Heart right ventricle (tissue), 16 donors: ENCODE results near the gene HDAC9. TPM values are rescaled to one million over a fixed set of nuclear protein-coding genes. Genes with fewer than 3 reads are reported as not detected.

Source experiments
- ATAC-seq, 8 donors: fragments of 200-7000 bp; cut with Tn5 transposase; one replicate each; pipeline ENCODE4 v1.9.1; 2020; ENCODE audit warnings: mild to moderate bottlenecking in 8 of 8, moderate library complexity in 8 of 8, moderate number of reproducible peaks in 1 of 8
- DNase-seq, 2 donors: peaks; one replicate each; pipeline ENCODE4 v3.0.0-alpha.2; 2020
- H3K27ac ChIP-seq, 10 donors: fragments of 200-600 bp; sonication (generic) in 2 of 10; one replicate each; pipeline versions ENCODE4 v1.5.0 to v1.8.0; 2020 to 2022; ENCODE audit warnings: mild to moderate bottlenecking in 3 of 10
- H3K27me3 ChIP-seq, 7 donors: fragments of 200-600 bp; one replicate each; pipeline ENCODE4 v1.8.0; 2021 to 2022; ENCODE audit warnings: mild to moderate bottlenecking in 2 of 7
- H3K36me3 ChIP-seq, 9 donors: fragments of 200-600 bp; sonication (generic) in 1 of 9; one replicate each; pipeline versions ENCODE4 v1.5.0 to v1.8.0; 2020 to 2022; ENCODE audit warnings: mild to moderate bottlenecking in 2 of 9
- H3K4me1 ChIP-seq, 9 donors: fragments of 200-600 bp; sonication (generic) in 1 of 9; one replicate each; pipeline versions ENCODE4 v1.5.0 to v1.8.0; 2020 to 2022; ENCODE audit warnings: mild to moderate bottlenecking in 4 of 9
- H3K4me3 ChIP-seq, 10 donors: fragments of 200-600 bp; sonication (generic) in 2 of 10; one replicate each; pipeline versions ENCODE4 v1.5.0 to v1.8.0; 2020 to 2022; ENCODE audit warnings: mild to moderate bottlenecking in 7 of 10, moderate library complexity in 2 of 10
- H3K9me3 ChIP-seq, 11 donors: fragments of 200-600 bp in 10 of 11; sonication (generic) in 2 of 11; one replicate each; pipeline versions ENCODE4 v1.5.0 to v1.8.0; 2013 to 2022; ENCODE audit warnings: mild to moderate bottlenecking in 2 of 11, control low read depth in 1 of 11, moderate library complexity in 1 of 11
- CTCF ChIP-seq, 9 donors: fragments of 200-600 bp; sonication (generic) in 2 of 9; IDR thresholded peaks; one replicate each; pipeline versions ENCODE4 v1.5.0 to v1.8.0; 2021 to 2022; ENCODE audit warnings: antibody characterized with exemption in 9 of 9, mild to moderate bottlenecking in 5 of 9, moderate library complexity in 1 of 9
- WGBS, 2 donors: extraction: QIAGEN DNeasy Blood & Tissue Kit; methylation state at CpG; one replicate each; pipeline ENCODE4 v1.1.7; 2013; ENCODE audit warnings: inconsistent platforms in 1 of 2; 5-methylcytosine and 5-hydroxymethylcytosine counted together
- intact Hi-C, 10 donors: fragments of 100-400 bp; cut with DNase I; formaldehyde crosslinking; loops; one replicate each; pipeline versions ENCODE4 v1.11.1 to v1.14.2; 2022
- polyA plus RNA-seq, 2 donors: library from polyadenylated mRNA; stranded (reverse); fragments of 200-250 nt; gene quantifications; one replicate each; pipeline ENCODE4 v1.2.3, GENCODE V29; 2013
- total RNA-seq, 10 donors: library from RNA; stranded (reverse); fragmentation: NEBNext Ultra II Directional in 3 of 10; extraction: Animal tissue kit (Norgen Biotek cat#: 25700) in 3 of 10; gene quantifications; one replicate each; pipeline versions ENCODE4 v1.2.1 to v1.2.4, GENCODE V29; 2021 to 2023
- donor health status: Arrhythmogenic right ventricular cardiomyopathy.
- donor health status: ischemic (EF 13 %, LVEDD 7.1; RV severe dilation, severe dysfunction).
- donor health status: healthy with polysubstance abuse.
- donor health status: DM: no; HTN: yes; CAD: no.
- donor health status: DM: no; HTN: no; CAD: no.
- donor health status: ischemic (EF 25% LVEDD 6.9; RV normal size, moderate dysfunction).
- donor health status: ischemic (EF 25% LVEDD 5.7; RV mildly dilated, moderate dysfunction).
- donor health status: healthy.
- donor health status: DM: yes; HTN: yes; CAD: no.
- donor health status: Ischemic cardiomyopathy.
- donor health status: ischemic (EF 35%, LVEDD 5.7; RV mildly dilated, moderate dysfunction).
- donor health status: nonischemic (EF 11% LVEDD 7.7; RV severe dilation, severe dysfunction).
- donor health status: DM: yes; HTN: yes; CAD: no.
- donor health status: PGD.
- donor health status: ischemic (EF 29% LVEDD 5.4; RV normal size, mild dysfunction).
- donor health status: nonischemic (EF 23%, LVEDD 6.1; RV moderate dilation, normal function).

The HDAC9 gene
- total and polyA plus RNA-seq, 12 donors = 1.9 to 66.1 (median 38.6) TPM

- ATAC-seq (no peak), DNase-seq (no peak)
- intact Hi-C loops = no loop called here
- no peaks in the 10 kb centered on the region for H3K27me3 ChIP-seq
- no peaks in the 10 kb centered on the region for H3K36me3 ChIP-seq
- no peak overlapping the region for H3K4me3 ChIP-seq
- peaks cover 0 to 10% (median 0%) of the 10 kb centered on the region in 11 donors for H3K9me3 ChIP-seq
- 54 to 59% methylated on average over 1 of the region's 1 CpG for WGBS, 2 donors
- no peak overlapping the region for H3K27ac ChIP-seq
- no peak for TF ChIP-seq CTCF (IDR thresholded peaks at IDR 0.05)
- H3K4me1 ChIP-seq = peaks cover 0 to 13% (median 0%) of the 10 kb centered on the region in 9 donors
Observed at GRCh38 chr7:18874880-18875279, 379.3 kb downstream of the HDAC9 start.

GRCh38 chr7:18877874-18878273 lies 382.3 kb downstream of the HDAC9 start:
- intact Hi-C loops = no loop called here
- no peak overlapping the region for H3K27ac ChIP-seq
- TF ChIP-seq CTCF (IDR thresholded peaks at IDR 0.05) = no peak
- peaks cover 0 to 13% (median 0%) of the 10 kb centered on the region in 9 donors for H3K4me1 ChIP-seq
- no peaks in the 10 kb centered on the region for H3K27me3 ChIP-seq
- 92 to 96% methylated on average over 3 of the region's 3 CpGs for WGBS, 2 donors
- no peaks in the 10 kb centered on the region for H3K36me3 ChIP-seq
- no peak overlapping the region for H3K4me3 ChIP-seq
- no peak for ATAC-seq
- H3K9me3 ChIP-seq = peaks cover 0 to 10% (median 0%) of the 10 kb centered on the region in 11 donors
- DNase-seq = no peak

GRCh38 chr7:18886832-18887231 lies 391.3 kb downstream of the HDAC9 start:
- no peak for DNase-seq
- no peaks in the 10 kb centered on the region for H3K27me3 ChIP-seq
- TF ChIP-seq CTCF (IDR thresholded peaks at IDR 0.05) = no peak
- peaks cover 0 to 29% (median 11%) of the 10 kb centered on the region in 9 donors for H3K4me1 ChIP-seq
- H3K36me3 ChIP-seq = no peaks in the 10 kb centered on the region
- intact Hi-C loops = no loop called here
- H3K27ac ChIP-seq = no peak overlapping the region
- no peak overlapping the region for H3K4me3 ChIP-seq
- WGBS, 2 donors = 91 to 95% methylated on average over 4 of the region's 4 CpGs
- ATAC-seq = no peak
- no peaks in the 10 kb centered on the region for H3K9me3 ChIP-seq

GRCh38 chr7:18889436-18889835 lies 393.9 kb downstream of the HDAC9 start:
- Histone ChIP-seq H3K4me3 (no peak overlapping the region), H3K4me1 (peaks cover 0 to 29% (median 11%) of the 10 kb centered on the region in 9 donors), H3K36me3 (no peaks in the 10 kb centered on the region), H3K27me3 (no peaks in the 10 kb centered on the region), H3K9me3 (no peaks in the 10 kb centered on the region), H3K27ac (no peak overlapping the region)
- DNase-seq = no peak
- no peak for TF ChIP-seq CTCF (IDR thresholded peaks at IDR 0.05)
- 30 to 52% methylated on average over 1 of the region's 1 CpG for WGBS, 2 donors
- no peak for ATAC-seq
- intact Hi-C loops = no loop called here
